Spleen (tissue), 11 donors: ENCODE results near the gene COG8. TPM values are rescaled to one million over a fixed set of nuclear protein-coding genes. Genes with fewer than 3 reads are reported as not detected.
"Not testable (repeated sequence)": the region's sequence is repeated elsewhere in the genome, so short reads cannot be mapped to it uniquely, and the experiment has no call there.

Experiments
- DNase-seq: peaks from one replicate; pipeline ENCODE4 v3.0.0-alpha.2; 2020
- H3K27ac ChIP-seq, 8 donors: fragments of 200-600 bp; sonication (generic) in 7 of 8; 1 replicate in 4 of 8; 2 replicates in 4 of 8; pipeline versions ENCODE4 v1.5.0 to v1.8.0; 2016 to 2021; ENCODE audit warnings: inconsistent platforms in 4 of 8, mild to moderate bottlenecking in 4 of 8, moderate library complexity in 1 of 8
- H3K27me3 ChIP-seq, 7 donors: fragments of 200-600 bp; sonication (generic) in 6 of 7; replicated peaks in 1 of 7; 1 replicate in 4 of 7; 2 replicates in 3 of 7; pipeline versions ENCODE4 v1.5.0 to v1.8.0; 2016 to 2021; ENCODE audit warnings: inconsistent platforms in 3 of 7, mild to moderate bottlenecking in 1 of 7
- H3K36me3 ChIP-seq, 6 donors: fragments of 200-600 bp; sonication (generic) in 5 of 6; 1 replicate in 4 of 6; 2 replicates in 2 of 6; pipeline versions ENCODE4 v1.5.0 to v1.8.0; 2016 to 2021; ENCODE audit warnings: inconsistent platforms in 2 of 6
- H3K4me1 ChIP-seq, 6 donors: fragments of 200-600 bp; sonication (generic) in 5 of 6; 1 replicate in 3 of 6; 2 replicates in 3 of 6; pipeline versions ENCODE4 v1.5.0 to v1.8.0; 2016 to 2021; ENCODE audit warnings: inconsistent platforms in 3 of 6
- H3K4me3 ChIP-seq, 8 donors: fragments of 200-600 bp; sonication (generic) in 7 of 8; 1 replicate in 4 of 8; 2 replicates in 4 of 8; pipeline versions ENCODE4 v1.5.0 to v1.8.0; 2016 to 2021; ENCODE audit warnings: inconsistent platforms in 4 of 8, mild to moderate bottlenecking in 4 of 8, moderate library complexity in 2 of 8
- H3K9me3 ChIP-seq, 8 donors: fragments of 200-600 bp; sonication (generic) in 7 of 8; 1 replicate in 4 of 8; 2 replicates in 4 of 8; pipeline versions ENCODE4 v1.5.0 to v1.8.0; 2016 to 2021; ENCODE audit warnings: inconsistent platforms in 4 of 8
- CTCF ChIP-seq, 11 experiments: fragments of 200-600 bp in 7 of 11; fragments of 450-650 bp in 4 of 11; sonication (generic) in 4 of 11; IDR thresholded peaks in 8 of 11; conservative IDR thresholded peaks in 3 of 11; 1 replicate in 7 of 11; 2 replicates in 4 of 11; pipeline versions ENCODE4 v1.4.0 to v1.8.0; 2016 to 2021; ENCODE audit warnings: antibody characterized with exemption in 11 of 11, inconsistent platforms in 4 of 11, mild to moderate bottlenecking in 1 of 11
- POLR2A ChIP-seq, 3 donors: fragments of 450-650 bp; IDR thresholded peaks; one replicate each; pipeline ENCODE4 v1.5.1; 2017; ENCODE audit warnings: antibody characterized with exemption in 3 of 3, mild to moderate bottlenecking in 1 of 3
- POLR2AphosphoS5 ChIP-seq, 3 donors: sonication (generic); formaldehyde crosslinking; IDR thresholded peaks; one replicate each; pipeline ENCODE4 v1.5.1; 2017; ENCODE audit warnings: antibody characterized with exemption in 3 of 3
- WGBS, 5 donors: extraction: QIAGEN DNeasy Blood & Tissue Kit in 3 of 5; methylation state at CpG; one replicate each; pipeline versions ENCODE4 v1.1.5 to v1.1.7; 2013 to 2018; 5-methylcytosine and 5-hydroxymethylcytosine counted together
- intact Hi-C: fragments of 100-400 bp; cut with DNase I; formaldehyde crosslinking; loops from one replicate; pipeline ENCODE4 v1.15.0; 2023; ENCODE audit warnings: low total_unique reads
- polyA plus RNA-seq, 3 donors: library from polyadenylated mRNA; stranded (reverse); fragments of 200-250 nt; gene quantifications; one replicate each; pipeline ENCODE4 v1.2.1, GENCODE V29; 2013
- total RNA-seq, 7 donors: library from RNA; depleted of rRNA in 3 of 7; stranded (reverse); fragments of >200 nt in 3 of 7; fragmentation: NEBNext Ultra II Directional in 4 of 7; extraction: Animal tissue kit (Norgen Biotek cat#: 25700) in 4 of 7; gene quantifications; one replicate each; pipeline versions ENCODE4 v1.1.0 to v1.2.1, GENCODE V29; 2016 to 2021
- donor health status: healthy with polysubstance abuse.
- donor health status: DM: no; HTN: no; CAD: no; lungs with moderate emphysema.
- donor health status: DM: no; HTN: no; CAD: no.
- donor health status: Bipolar disorder and iron deficiency.
- donor health status: healthy.
- donor health status: DM: no; HTN: no; CAD: no.
- donor health status: DM: yes; HTN: yes; CAD: no.

The COG8 gene
- total and polyA plus RNA-seq, 10 donors: 13.8 to 54.3 (median 34.5) TPM

GRCh38 chr16:69363281-69363717, 23.9 kb upstream of the COG8 start:
- TF ChIP-seq POLR2A (IDR thresholded peaks at IDR 0.05): no peak
- no peak for TF ChIP-seq POLR2AphosphoS5 (IDR thresholded peaks at IDR 0.05)
- no peak for TF ChIP-seq CTCF (IDR thresholded peaks at IDR 0.05 in 8 of 11, conservative IDR thresholded peaks at IDR 0.05 in 3 of 11)
- no peaks in the 10 kb centered on the region for H3K27me3 ChIP-seq
- no peaks in the 10 kb centered on the region for H3K4me1 ChIP-seq
- WGBS, 5 donors: 91 to 96% (median 93%) methylated on average over 5 of the region's 5 CpGs
- no peak overlapping the region for H3K4me3 ChIP-seq
- no peak overlapping the region for H3K27ac ChIP-seq
- intact Hi-C loops: no loop called here
- no peak for DNase-seq
- H3K9me3 ChIP-seq: no peaks in the 10 kb centered on the region
- peaks cover 4 to 66% (median 51%) of the 10 kb centered on the region in 6 donors for H3K36me3 ChIP-seq

- H3K27ac ChIP-seq, H3K4me3 ChIP-seq, intact Hi-C loops, DNase-seq, H3K9me3 ChIP-seq, H3K27me3 ChIP-seq, H3K4me1 ChIP-seq: not testable (repeated sequence)
- 82 to 97% (median 94%) methylated on average over 9 of the region's 9 CpGs for WGBS, 5 donors
- H3K36me3 ChIP-seq: peaks cover 3 to 50% (median 35%) of the 10 kb centered on the region in 6 donors
These were observed 20.7 kb upstream of the COG8 start for GRCh38 chr16:69360070-69360469.

GRCh38 chr16:69351309-69352027, 12.1 kb upstream of the COG8 start, which contains the start of gene TMED6:
TSS of gene TMED6 (minus strand) at chr16:69351786. CDS start at chr16:69351753, 33 bp downstream.
- intact Hi-C loops: no loop called here
- Histone ChIP-seq H3K36me3 (peaks cover 0 to 52% (median 19%) of the 10 kb centered on the region in 6 donors), H3K4me1 (peaks cover 0 to 5% (median 0%) of the 10 kb centered on the region in 6 donors), H3K27ac (no peak within 1 kb of the TSS), H3K27me3 (no peaks in the 10 kb centered on the region), H3K4me3 (no peak within 1 kb of the TSS), H3K9me3 (no peaks in the 10 kb centered on the region)
- TF ChIP-seq POLR2AphosphoS5 (IDR thresholded peaks at IDR 0.05) (no peak), POLR2A (IDR thresholded peaks at IDR 0.05) (no peak), CTCF (IDR thresholded peaks at IDR 0.05 in 8 of 11, conservative IDR thresholded peaks at IDR 0.05 in 3 of 11) (no peak)
- 91 to 97% (median 95%) methylated on average over 12 of the region's 12 CpGs for WGBS, 5 donors
- peak; percentile 24 for DNase-seq

GRCh38 chr16:69350536-69351133, 11.3 kb upstream of the COG8 start:
- DNase-seq: peak; percentile 32
- TF ChIP-seq CTCF (IDR thresholded peaks at IDR 0.05 in 8 of 11, conservative IDR thresholded peaks at IDR 0.05 in 3 of 11) (no peak), POLR2AphosphoS5 (IDR thresholded peaks at IDR 0.05) (no peak), POLR2A (IDR thresholded peaks at IDR 0.05) (no peak)
- Histone ChIP-seq H3K4me3 (no peak overlapping the region), H3K27me3 (no peaks in the 10 kb centered on the region), H3K9me3 (no peaks in the 10 kb centered on the region), H3K27ac (no peak overlapping the region), H3K4me1 (peaks cover 0 to 13% (median 2%) of the 10 kb centered on the region in 6 donors), H3K36me3 (peaks cover 0 to 52% (median 11%) of the 10 kb centered on the region in 6 donors)
- intact Hi-C loops: no loop called here
- whole genome bisulfite sequencing, 5 donors: 80 to 93% (median 86%) methylated on average over 6 of the region's 6 CpGs
